ENCODE measurements around the gene CCDC187. TPM values are rescaled to one million over a fixed set of nuclear protein-coding genes. Genes with fewer than 3 reads are reported as not detected.

Gene CCDC187
- total and polyA plus RNA-seq, 2 of the 4 experiments (the other 2 are of a cell fraction), result not detected

DNA sequence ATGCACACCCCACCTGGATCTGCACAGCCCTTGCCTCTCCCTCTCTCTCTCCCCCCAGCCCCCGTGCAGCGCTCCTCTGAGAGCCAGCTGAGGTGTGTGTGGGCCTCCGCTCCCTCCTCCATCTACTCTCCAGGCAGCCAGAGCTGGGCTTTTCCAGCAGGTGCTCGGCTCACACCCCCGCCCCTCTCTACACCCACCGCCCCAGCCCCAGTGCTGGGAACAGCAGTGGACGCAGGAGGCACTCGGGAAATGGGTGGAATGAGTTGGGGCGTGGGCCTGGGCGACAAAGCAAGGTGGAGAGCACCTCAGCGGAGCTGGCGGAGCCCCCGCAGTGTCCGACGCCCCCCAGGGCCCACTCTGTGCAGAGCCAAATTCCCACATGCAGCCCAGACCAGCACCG is 85.6 kb downstream of the CCDC187 start:
- H2BK15ac ChIP-seq (ENCODE audit: low read depth, low read length), result no peak overlapping the region
- 94% methylated on average over 7 of the region's 16 CpGs; no CpG with 5 or more reads in 1 of the 2 experiments for WGBS, 2 experiments (ENCODE audit: extremely low coverage in 2 of 2, insufficient read length in 1 of 2)
- ATAC-seq (ENCODE audit: low read depth) (no peak), DNase-seq (no peak)
- dilution Hi-C loops (cut with HindIII; ENCODE audit: low sequenced_read_pairs, unreplicated experiment), result no loop called here
- no peak overlapping the region for H3K4ac ChIP-seq (ENCODE audit: low read depth, low read length)
- H3K27ac ChIP-seq (ENCODE audit: insufficient read depth, low read length), result no peak overlapping the region
- intact Hi-C loops (cut with micrococcal nuclease), result no loop called here
- H2AK5ac ChIP-seq (ENCODE audit: low read depth, low read length), result no peak overlapping the region
- no peak overlapping the region for H3K23ac ChIP-seq (ENCODE audit: low read depth, low read length)
- no peaks in the 10 kb centered on the region for H3K27me3 ChIP-seq (ENCODE audit: control insufficient read depth, insufficient read depth, low read length)
- no peak overlapping the region for H2AK9ac ChIP-seq (replicated peaks; ENCODE audit: low read depth, low read length, poor library complexity)
- 0 out of 2 replicates have a peak, but pooled peaks cover 3% of the 10 kb centered on the region for H3K9me3 ChIP-seq (ENCODE audit: control insufficient read depth, insufficient read depth, low read length)
- no peak overlapping the region for H2AFZ ChIP-seq (replicated peaks; ENCODE audit: low read length, poor library complexity)
- no peak overlapping the region for H3K56ac ChIP-seq (ENCODE audit: extremely low read depth, insufficient read depth, low read length)
- no peak overlapping the region for H3K14ac ChIP-seq (replicated peaks; ENCODE audit: low read depth, low read length)
- no peak overlapping the region for H2BK5ac ChIP-seq (ENCODE audit: low read depth, low read length, poor library complexity, severe bottlenecking)
- no peak overlapping the region for H3K4me3 ChIP-seq (ENCODE audit: insufficient read depth, low read depth, low read length)
- no peak overlapping the region for H4K5ac ChIP-seq (ENCODE audit: low read depth, low read length)
- no peaks in the 10 kb centered on the region for H3K4me1 ChIP-seq (ENCODE audit: control insufficient read depth, insufficient read depth, low read length)
- H3K79me1 ChIP-seq (ENCODE audit: low read depth in 1 of 2, low read length in 2 of 2), result peaks cover 0 to 5% of the 10 kb centered on the region in 2 experiments; a peak in 1 of 4 replicates
- ChIA-PET CTCF (no interaction called here), POLR2A (ENCODE audit: unreplicated experiment) (no interaction called here)
- H3K4me2 ChIP-seq (ENCODE audit: low read depth, low read length), result no peak overlapping the region
- H3K9ac ChIP-seq (ENCODE audit: low read depth, low read length), result no peak overlapping the region
- no peak overlapping the region for H2BK120ac ChIP-seq (ENCODE audit: low read depth, low read length)
- TF ChIP-seq POLR2A (IDR thresholded peaks at IDR 0.05; ENCODE audit: low read depth, low read length) (no peak), NFE2L2 (IDR thresholded peaks at IDR 0.05; ENCODE audit: low read depth, low read length) (no peak)
- TF ChIP-seq, protein P1, sequence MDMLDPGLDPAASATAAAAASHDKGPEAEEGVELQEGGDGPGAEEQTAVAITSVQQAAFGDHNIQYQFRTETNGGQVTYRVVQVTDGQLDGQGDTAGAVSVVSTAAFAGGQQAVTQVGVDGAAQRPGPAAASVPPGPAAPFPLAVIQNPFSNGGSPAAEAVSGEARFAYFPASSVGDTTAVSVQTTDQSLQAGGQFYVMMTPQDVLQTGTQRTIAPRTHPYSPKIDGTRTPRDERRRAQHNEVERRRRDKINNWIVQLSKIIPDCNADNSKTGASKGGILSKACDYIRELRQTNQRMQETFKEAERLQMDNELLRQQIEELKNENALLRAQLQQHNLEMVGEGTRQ (IDR thresholded peaks at IDR 0.05; ENCODE audit: low read depth, low read length), result no peak
- in situ Hi-C loops (cut with MboI; ENCODE audit: low sequenced_read_pairs), result no loop called here
- no peak overlapping the region for H2BK20ac ChIP-seq (ENCODE audit: low read depth, low read length)
- no TSS peak for BruUV-seq (replicated peaks)
- peaks cover 20% of the 10 kb centered on the region for H4K20me1 ChIP-seq (ENCODE audit: insufficient read depth, low read length)
- H4K8ac ChIP-seq (ENCODE audit: low read depth in 2 of 2, low read length in 2 of 2), result no peak overlapping the region
- no peak overlapping the region for H3K18ac ChIP-seq (ENCODE audit: low read depth, low read length)
- peaks cover 8% of the 10 kb centered on the region; the same call in 1 of the 2 replicates for H3K9me1 ChIP-seq (ENCODE audit: insufficient read depth, low read length)
- H3K36me3 ChIP-seq (ENCODE audit: control insufficient read depth, insufficient read depth, low read length), result peaks cover 23% of the 10 kb centered on the region
- no peak overlapping the region for H4K91ac ChIP-seq (ENCODE audit: insufficient read depth, low read depth, low read length)
